A204.1 (cell line): ENCODE data around the gene MAMLD1.

ENCODE experiments used
- FAIRE-seq: peaks from 2 replicates; lab custom pipeline; 2012; peaks lifted over from hg19 to GRCh38; lab: Jason Lieb, UNC

MAMLD1 gene

GRCh38 chrX:150406596-150406995, 43.5 kb downstream of the MAMLD1 start:
- no peak for FAIRE-seq

DNA sequence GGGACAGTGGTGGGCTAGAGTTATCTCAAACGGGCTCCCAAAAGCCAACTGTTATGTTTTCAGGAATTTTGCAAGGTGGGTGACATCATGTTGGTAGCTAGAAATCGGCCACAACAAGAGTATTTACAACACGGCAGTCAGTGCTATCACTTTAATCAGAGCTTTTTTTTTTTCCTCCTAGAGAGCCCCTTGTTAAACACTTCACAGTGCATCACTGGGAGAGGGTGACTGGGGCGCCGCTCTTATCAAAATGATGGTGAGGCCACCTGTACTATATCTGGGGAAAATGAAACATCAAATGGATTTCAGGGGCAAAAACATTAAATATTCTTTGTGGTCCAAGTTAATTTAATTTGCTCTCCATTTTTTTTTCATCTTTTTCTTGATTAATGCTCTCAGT, 44.9 kb downstream of the MAMLD1 start:
- FAIRE-seq: no peak

DNA sequence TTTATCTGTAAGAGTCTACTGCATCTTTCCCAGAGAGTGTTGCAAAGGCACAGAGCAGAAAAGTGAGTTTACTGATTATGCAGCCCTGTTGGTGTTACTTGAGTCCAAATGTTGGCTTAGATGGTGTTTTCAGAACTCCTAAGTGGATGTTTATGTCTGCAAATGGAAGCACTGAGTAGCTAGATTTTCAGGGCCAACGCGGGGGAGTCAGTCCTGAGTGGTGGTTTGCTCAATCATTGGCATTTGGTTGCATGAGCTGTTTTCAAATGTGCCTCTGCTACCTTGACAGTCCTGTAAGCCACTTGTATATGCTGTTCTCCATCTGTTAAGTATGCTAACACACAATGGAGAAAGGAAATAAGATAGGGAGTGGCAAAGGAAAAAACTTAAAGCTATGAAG, 45.4 kb downstream of the MAMLD1 start:
- no peak for FAIRE-seq

DNA sequence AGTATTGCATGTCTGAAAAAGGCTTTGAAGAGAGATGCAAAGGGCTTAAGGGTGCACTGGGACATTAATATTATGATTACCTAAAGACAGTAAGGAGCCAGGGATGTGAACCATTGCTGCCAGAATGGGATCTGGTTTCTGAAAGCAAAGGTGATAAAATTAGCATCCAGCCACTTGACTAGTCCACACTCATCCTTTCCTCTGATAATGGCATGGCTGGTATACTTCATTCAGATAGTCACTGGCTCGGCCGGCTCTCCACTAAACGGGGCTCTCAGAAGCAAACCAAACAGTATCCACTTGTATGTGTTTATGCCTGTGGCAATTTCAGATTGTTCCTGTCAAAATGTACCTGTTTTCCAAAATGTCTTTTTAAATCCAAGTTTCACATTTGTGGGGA, 46.4 kb downstream of the MAMLD1 start:
- FAIRE-seq: no peak

DNA sequence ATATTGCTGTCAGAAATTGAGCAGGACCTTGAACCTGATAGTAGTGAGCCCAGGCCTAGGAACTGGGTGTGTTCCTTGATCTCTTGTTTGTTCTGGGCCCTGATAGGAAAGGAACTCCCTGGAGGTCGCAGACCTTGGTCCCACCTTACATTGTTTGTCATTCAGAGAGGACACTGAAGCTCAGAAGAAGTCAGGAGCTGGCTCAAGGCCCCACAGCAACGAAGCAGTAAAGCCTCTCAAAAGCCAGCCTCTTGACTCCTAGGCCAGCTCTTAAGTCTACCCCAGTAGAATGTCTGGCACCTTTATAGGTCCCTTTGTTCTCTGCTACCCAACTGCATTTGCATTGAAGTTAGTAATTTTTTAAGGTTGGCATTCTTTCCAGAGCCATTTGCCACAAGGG, 46.8 kb downstream of the MAMLD1 start:
- no peak for FAIRE-seq

DNA sequence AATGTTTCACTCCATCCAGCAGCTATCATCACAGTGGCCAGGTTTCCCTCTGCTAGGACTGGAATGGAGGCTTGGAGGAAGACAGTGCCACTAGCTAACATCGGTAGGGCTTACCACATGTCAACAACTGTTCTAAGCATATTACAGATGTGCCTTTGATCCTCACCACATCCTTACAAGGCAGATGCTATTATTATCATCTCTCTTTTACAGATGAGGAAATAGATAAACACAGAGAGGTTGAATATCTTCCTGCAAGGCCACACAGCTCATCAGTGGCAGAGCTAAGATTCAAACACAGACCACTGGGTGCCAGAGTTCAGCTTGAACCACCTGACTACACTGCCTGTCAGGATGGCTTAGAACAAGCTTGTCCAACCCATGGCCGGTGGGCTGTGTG, 47.4 kb downstream of the MAMLD1 start:
- FAIRE-seq: no peak

GRCh38 chrX:150411656-150412055, 48.5 kb downstream of the MAMLD1 start:
- no peak for FAIRE-seq

GRCh38 chrX:150414228-150414627, 51.1 kb downstream of the MAMLD1 start:
- no peak for FAIRE-seq

GRCh38 chrX:150416469-150416868, 53.4 kb downstream of the MAMLD1 start:
- no peak for FAIRE-seq

- FAIRE-seq: no peak
Observed at GRCh38 chrX:150421816-150422215, 58.7 kb downstream of the MAMLD1 start.

DNA sequence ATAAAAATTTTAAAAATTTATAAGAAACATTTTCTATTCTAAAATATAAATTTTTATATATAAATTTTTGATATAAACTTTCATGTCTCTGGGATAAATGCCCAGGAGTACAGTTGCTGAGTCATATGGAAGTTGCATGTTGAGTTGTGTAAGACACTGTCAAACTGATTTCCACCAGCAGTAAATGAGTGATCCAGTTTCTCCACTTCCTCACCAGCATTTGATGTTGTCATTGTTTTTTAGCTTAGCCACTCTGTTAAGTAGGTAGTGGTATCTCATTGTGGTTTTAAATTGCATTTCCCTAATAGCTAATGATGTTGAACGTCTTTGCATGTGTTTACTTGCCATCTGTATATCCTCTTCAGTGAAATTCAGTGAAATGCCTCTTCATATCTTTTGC, 66.5 kb downstream of the MAMLD1 start:
- no peak for FAIRE-seq

DNA sequence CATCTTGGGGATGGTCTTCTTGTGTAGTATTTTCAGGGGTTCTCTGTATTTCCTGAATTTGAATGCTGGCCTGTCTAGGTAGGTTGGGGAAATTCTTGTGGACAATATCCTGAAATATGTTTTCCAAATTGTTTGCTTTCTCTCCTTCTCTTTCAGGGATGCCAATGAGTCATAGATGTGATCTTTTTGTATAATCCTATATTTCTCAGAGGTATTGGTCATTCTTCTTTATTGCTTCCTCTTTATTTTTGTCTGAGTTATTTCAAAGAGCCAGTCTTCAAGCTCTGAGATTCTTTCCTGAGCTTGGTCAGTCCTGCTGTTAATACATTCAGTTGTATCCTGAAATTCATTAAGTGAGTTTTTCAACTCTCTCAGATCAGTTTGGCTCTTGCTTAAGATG, 73.1 kb downstream of the MAMLD1 start:
- FAIRE-seq: no peak

DNA sequence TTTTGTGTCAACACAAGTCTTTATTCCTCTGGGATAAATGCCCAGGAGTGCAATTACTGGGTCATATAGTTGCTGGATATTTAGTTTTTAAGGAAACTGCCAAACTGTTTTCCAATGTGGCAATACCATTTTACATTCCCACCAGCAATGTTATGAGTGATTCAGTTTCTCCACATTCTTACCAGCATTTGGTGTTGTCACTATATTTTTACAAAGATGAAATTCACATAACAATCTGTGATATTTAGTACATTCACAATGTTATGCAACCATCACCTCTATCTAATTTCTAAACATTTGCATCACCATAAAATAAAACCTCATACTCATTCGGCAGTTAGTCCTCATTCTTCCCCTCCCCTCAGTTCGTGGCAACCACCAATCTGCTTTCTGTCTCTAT, 75.0 kb downstream of the MAMLD1 start:
- FAIRE-seq: no peak

DNA sequence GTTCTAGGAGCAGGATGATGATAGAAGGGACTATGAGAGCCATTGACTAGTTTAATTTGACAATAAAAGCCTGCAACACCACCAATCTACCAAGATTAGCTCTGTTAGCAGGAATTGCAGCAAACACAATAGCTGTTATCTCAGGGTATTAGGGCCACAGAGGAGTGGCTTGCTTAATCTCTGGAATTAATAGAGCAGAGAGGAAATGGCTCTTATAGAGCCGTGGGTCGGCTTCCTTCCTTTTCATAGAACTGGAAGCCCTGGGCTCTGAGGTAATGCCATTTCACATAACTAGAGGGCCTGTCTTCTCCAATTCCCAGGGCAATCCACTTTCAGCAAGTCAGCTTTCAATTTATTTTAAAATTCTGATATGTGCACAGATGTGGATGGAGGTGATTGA, 83.0 kb downstream of the MAMLD1 start:
- FAIRE-seq: no peak

DNA sequence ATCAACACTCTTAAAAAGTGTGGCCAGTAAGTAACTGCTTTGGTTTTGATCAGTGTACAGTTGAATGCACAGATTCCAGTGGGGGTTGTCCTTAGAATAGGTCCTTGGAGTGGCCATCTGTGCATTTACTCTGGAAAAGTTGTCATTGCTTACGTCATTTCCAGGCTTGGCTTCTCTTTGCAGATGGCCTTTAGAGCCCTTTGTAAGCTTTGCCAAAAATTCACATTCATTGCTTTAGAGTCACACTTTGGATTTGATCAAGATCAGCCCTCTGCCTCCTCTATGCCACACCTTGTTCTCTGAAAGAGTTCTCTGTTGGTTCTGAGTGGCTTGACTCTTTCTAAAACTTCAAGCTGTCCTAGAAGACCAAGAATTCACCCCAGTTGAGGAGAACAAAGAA, 83.9 kb downstream of the MAMLD1 start:
- no peak for FAIRE-seq

GRCh38 chrX:150449313-150449712, 86.2 kb downstream of the MAMLD1 start:
- no peak for FAIRE-seq

GRCh38 chrX:150450519-150451177, 87.5 kb downstream of the MAMLD1 start:
- FAIRE-seq: no peak

DNA sequence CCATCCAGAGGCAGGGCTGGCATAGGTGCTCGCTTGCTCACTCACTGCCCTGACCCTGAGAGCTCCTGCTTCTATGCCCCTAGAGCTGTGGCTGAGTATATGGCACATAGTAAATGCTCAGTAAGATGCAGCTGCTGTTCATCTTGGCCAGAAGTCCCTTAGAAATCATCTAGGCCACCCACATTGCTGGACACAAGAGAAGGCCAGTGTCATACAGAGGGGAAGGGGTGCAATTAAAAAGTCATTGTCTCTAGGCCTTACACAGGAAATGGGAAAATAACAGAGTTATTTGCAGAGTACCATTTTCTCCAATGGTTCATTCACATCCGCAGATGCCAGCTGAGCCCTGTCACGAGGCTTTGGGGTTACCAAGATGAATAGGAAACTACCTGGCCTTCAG, 88.8 kb downstream of the MAMLD1 start:
- FAIRE-seq: no peak

GRCh38 chrX:150454083-150454482, 91.0 kb downstream of the MAMLD1 start:
- no peak for FAIRE-seq

- no peak for FAIRE-seq
Observed at GRCh38 chrX:150454508-150455214, 91.5 kb downstream of the MAMLD1 start.

DNA sequence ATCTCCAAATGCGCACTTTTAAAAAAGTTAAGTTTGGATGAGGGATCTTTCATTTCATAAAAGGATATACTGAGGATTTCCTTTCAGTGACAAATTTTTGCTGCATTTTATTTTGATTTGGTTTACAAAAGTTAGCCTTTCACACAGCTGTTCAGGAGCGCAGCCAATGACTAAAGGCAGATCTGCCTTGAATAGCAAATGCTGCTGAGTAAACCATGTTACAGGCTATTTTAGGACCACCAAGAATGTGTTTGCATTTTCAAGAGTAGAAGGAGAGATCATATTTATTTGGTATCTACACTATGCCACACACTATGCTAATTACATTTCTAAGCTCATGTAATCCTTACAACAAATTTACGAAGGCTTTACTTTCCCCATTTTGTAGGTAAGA, 92.1 kb downstream of the MAMLD1 start:
- FAIRE-seq: no peak

- FAIRE-seq: no peak
Observed at GRCh38 chrX:150456466-150456865, 93.3 kb downstream of the MAMLD1 start.

DNA sequence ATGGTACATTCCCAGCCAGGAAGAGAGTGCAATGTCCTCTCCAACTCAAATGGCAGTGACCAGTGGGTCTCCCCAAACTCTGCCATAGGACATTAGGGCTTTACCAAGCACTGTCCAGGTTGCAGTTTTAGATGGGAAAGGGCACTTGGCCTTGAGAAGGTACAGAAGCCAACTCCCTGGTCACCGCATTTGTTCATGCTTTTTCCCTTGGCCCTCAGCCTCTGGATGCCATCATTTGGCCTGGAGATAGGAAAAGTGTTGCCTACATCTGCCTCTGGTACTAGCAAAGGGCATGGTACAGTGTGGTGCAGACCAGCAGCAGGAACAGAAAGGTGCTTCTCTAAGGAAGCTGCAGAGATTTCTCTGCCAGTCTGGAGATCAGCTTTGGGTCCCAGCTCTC, 93.8 kb downstream of the MAMLD1 start:
- FAIRE-seq: no peak

GRCh38 chrX:150459196-150459595, 96.1 kb downstream of the MAMLD1 start:
- no peak for FAIRE-seq
